Fibroblast of lung (primary cell): ENCODE data around the gene NPHP1.
A peak's percentile ranks its signal among the peaks of the same experiment; 100 is the strongest.

Experiments used
- EZH2 ChIP-seq: IDR thresholded peaks from 2 replicates; pipeline ENCODE4 v1.5.1; 2012; ENCODE audit warnings: low read length, control low read depth, mild to moderate bottlenecking; ENCODE audit errors: missing control alignments
- TF ChIP-seq, protein P1 (sequence below), 2 donors: IDR thresholded peaks in 1 of 2; conservative IDR thresholded peaks in 1 of 2; 1 replicate in 1 of 2; 2 replicates in 1 of 2; pipeline ENCODE4 v1.5.1; 2011 to 2012; ENCODE audit warnings: low read length in 2 of 2, control low read depth in 1 of 2, inconsistent platforms in 1 of 2, low read depth in 1 of 2, mild to moderate bottlenecking in 1 of 2

DNA sequence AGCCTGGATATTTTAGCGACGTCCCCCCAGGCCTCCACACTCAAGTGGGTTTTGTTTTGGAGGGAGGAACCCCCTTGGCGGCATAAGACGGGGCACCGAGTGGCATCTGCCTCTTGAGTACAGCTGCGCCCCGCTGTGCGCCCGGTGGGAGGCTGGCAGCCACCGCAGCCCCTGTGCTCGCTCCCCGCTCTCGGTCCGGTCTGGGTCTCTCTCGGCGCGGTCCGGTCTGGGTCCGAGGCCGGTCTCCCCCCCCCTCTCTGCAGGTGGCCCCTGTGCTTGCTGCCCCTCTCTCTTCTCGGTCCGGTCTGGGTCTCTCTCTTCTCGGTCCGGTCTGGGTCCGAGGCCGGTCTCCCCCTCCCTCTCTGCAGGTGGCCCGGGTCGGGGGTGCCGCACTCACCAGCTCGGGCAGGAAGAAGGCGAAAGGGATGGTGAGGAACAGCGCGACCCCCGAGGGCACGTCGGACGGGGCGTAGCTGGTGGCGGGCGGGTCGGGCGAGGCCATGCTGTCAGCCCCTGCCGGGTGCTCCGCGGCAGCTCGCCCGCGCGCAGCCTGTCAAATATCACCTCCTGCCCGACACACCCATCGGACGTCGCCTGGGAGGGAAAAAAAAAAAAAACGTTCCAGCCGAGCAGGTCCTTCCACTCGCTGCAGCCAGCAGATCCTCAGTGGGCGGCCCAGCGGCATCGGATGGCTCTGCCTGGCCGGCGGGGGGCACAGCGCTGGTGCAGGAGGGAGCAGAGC lies 89.4 kb downstream of the NPHP1 start, which contains the start of gene MALL:
- TF ChIP-seq, protein P1, sequence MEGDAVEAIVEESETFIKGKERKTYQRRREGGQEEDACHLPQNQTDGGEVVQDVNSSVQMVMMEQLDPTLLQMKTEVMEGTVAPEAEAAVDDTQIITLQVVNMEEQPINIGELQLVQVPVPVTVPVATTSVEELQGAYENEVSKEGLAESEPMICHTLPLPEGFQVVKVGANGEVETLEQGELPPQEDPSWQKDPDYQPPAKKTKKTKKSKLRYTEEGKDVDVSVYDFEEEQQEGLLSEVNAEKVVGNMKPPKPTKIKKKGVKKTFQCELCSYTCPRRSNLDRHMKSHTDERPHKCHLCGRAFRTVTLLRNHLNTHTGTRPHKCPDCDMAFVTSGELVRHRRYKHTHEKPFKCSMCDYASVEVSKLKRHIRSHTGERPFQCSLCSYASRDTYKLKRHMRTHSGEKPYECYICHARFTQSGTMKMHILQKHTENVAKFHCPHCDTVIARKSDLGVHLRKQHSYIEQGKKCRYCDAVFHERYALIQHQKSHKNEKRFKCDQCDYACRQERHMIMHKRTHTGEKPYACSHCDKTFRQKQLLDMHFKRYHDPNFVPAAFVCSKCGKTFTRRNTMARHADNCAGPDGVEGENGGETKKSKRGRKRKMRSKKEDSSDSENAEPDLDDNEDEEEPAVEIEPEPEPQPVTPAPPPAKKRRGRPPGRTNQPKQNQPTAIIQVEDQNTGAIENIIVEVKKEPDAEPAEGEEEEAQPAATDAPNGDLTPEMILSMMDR (conservative IDR thresholded peaks at IDR 0.05 in 1 of 2, IDR thresholded peaks at IDR 0.05 in 1 of 2; ENCODE audit: low read depth in 1 of 2, low read length in 2 of 2): no peak
- TF ChIP-seq EZH2: peak; percentile 35
